Measurements from ENCODE around the gene RBM47. TPM values are rescaled to one million over a fixed set of nuclear protein-coding genes. Genes with fewer than 3 reads are reported as not detected.
"Not testable (repeated sequence)": the region's sequence is repeated elsewhere in the genome, so short reads cannot be mapped to it uniquely, and the experiment has no call there.

RBM47 gene
- total RNA-seq, result 31.6 TPM

DNA sequence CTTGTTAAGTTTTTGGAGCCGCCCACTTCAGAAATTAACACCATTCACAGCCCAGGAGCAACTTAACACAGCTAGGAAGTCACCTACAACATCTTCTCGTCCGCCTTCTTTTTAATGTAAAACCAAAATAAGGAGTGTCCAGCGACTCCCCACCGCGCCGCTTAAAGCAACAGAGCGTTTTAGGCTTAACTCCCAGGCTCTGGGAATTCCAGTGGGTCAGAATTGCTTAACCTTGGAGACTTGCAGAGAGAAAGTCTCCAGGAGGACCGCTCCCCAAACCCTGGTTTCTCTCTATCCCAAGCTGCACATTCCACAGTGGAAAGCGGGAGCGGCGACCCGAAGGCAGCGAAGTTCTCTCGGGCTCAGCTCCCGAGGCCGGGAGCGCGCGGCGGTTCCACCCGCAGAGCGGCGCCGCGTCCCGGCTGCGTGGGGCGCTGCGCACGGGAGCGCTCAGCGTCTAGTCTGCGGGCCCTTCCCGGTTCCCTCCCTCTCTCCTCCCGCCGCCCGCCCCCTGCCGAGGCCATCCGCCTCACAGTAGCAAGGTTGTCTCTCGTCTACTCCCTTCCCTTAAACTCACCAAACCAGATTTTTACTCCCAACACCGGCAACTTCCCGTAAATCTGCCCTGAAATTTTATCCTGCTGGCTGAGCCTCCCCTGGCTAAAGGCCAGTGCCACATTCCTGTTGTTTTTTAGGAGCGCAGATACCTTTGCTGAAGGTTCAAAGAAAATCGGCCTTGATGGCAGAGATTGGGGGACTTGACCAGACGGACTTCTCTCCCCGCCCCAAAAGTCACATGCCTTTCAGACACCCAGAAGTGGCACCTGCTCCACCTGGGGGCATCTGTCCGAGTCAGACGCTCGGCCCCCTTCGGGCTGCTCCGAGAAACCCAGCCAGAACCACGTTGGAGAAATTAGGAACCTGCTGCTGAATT is at the start of gene RBM47:
Gene RBM47, minus strand, starts transcription at position 464 of the 934 bp plus-strand sequence. CDS start 190,971 bp downstream, outside the sequence.
- DNase-seq, result peak; percentile 72

DNA sequence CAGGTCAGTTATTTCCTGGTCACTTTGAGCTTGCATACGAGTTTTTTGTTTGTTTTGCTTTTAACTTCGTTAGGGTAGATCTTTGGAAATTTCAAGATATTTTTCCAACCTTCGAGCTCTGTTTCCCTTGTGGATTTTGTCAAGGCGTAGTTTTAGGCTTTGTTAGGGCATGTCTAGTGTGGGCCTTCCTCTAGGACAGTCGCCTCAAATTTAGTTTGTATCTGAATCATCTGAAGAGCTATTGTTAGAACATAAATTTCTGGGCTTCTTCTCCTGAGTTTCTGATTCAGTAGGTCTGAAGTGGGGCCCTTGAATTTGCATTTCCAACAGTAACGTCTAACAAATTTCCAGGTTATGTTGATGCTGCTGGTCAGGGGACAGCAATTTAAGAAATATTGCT is 48.8 kb upstream of the RBM47 start:
- DNase-seq, result no peak

- DNase-seq, result no peak
These were observed 45.5 kb upstream of the RBM47 start for GRCh38 chr4:40675166-40675565.

- DNase-seq, result peak; percentile 32
These were observed 43.2 kb upstream of the RBM47 start for GRCh38 chr4:40672528-40673522.

GRCh38 chr4:40669504-40669903 is 39.8 kb upstream of the RBM47 start:
- no peak for DNase-seq

DNA sequence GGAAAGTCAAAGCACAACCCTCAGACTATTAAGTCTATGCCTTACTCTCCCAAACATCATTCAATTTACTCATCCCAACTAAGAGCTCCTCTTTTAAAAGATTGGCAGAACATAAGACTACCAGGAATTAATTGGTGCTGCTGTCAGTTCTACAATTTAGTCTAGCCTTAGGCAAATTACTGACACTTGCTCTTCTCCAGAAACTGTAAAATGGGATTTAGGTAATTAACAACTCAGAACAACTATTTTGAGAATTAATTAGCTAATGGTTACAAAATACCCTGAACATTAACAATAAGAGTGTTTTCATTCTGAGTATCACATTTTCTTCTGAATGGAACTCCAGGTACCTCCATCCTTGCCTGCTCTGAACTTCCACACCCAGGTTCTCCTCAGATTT is 36.2 kb upstream of the RBM47 start:
- DNase-seq, result no peak

DNA sequence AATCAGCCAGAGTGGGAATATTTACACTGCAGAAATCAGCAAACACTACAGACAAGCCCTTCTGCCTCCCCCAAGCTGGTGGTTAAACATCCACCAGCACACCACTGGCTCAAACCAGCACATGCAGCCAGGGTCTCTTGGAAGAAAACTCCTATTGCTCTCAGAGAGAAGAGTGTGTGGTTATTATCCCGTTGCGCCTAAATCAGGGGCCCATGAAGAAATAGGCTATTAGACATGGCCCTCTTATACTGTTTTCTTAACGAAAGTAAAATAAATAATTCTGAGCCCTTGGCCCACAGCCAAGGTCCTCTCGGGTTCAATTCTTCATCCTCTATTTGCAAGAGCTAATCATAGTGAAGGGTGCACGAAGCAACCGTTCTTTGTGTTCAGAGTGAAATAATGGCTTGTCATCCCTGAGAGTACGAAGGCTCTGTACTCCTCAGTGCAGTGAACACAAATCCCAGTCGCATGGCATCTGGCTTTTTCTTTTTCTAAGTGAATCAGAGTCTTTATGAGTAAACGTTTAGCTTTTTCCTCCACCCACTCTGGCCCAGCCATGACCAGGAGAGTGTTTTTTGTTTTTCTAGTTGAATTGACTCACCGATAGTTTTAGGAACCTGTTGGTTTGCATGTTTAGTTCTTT is 33.4 kb upstream of the RBM47 start:
- DNase-seq, result peak; percentile 51

GRCh38 chr4:40661803-40662202 is 32.1 kb upstream of the RBM47 start:
- no peak for DNase-seq

DNA sequence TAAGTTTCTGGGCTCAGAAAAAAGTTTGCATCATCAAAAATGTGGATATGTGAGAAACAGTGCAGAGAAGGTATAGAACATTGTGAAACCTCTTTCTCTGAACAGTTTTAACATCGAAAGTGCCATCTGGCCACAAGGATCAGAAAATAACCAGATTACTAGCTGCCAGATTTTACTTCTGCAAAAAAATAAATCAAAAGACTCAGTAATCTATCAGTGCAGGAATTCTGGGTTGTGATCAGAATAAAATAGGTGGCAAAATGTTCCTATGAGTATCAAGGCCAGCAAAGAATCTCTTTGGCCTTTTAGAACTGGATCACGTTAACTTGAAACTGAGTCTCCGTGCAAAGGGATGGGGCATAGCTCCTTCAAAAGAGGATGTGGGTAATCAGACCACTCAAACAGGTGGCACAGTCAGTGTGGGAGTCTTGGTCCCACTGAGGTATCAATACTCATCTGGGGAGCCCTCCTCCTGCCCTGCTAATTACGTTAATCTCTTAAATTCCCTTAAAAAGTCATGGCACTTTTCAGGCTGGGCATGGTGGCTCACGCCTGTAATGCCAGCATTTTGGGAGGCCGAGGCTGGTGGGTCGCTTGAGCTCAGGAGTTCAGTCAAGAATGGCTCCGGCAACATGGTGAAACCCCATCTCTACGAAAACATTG is 26.7 kb upstream of the RBM47 start:
- no peak for DNase-seq

- no peak for DNase-seq
These were observed 21.6 kb upstream of the RBM47 start for GRCh38 chr4:40651280-40651679.

GRCh38 chr4:40649321-40649720 is 19.7 kb upstream of the RBM47 start:
- DNase-seq, result no peak

DNA sequence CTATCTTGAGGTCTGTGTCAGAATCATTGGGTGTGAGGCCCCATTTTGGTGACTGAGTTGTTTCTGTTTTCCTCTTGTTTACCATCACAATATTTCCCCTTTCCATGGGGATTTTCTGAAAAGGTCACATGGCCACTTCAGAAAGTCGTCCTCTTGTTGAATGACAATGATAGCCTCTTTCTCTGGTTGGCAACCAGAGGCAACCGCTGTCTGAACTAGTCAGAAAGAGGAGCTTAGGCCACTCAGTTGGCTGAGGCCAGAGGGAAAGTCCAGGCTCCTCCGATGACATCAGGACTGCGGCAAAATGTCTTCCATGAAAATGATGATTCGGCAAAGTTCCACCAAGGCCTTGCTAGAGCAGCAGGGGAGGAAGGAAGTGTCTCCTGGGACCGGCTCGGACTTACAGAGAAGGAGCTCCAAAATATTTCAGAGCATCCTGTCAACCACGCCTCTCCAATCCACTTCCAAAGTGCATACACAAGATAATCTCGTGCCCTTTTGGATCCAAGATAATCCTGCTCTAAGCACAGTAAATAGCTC is 19.1 kb upstream of the RBM47 start:
- DNase-seq, result no peak

- no peak for DNase-seq
These were observed 18.5 kb upstream of the RBM47 start for GRCh38 chr4:40648131-40648530.

- no peak for DNase-seq
These were observed 15.9 kb upstream of the RBM47 start for GRCh38 chr4:40645586-40645985.

DNA sequence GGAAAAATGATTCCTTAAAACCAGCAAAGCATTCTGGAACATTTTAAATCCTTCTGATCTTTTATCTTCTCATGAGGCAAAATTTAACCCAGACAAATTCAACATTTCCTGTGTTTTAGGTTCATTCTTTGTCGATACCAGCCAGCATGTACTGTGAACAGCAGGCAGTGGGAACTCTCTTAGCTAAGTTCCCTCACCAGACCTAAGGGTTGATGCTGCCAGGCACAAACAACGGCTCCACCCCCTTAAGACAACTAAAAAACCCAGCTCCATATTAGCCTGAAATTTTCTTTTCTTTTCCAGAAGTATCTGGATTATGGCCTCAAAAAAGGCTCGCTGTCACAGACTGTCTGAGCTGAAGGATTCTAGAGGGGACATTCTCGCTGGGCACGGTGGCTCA is 2.4 kb upstream of the RBM47 start:
- no peak for DNase-seq

DNA sequence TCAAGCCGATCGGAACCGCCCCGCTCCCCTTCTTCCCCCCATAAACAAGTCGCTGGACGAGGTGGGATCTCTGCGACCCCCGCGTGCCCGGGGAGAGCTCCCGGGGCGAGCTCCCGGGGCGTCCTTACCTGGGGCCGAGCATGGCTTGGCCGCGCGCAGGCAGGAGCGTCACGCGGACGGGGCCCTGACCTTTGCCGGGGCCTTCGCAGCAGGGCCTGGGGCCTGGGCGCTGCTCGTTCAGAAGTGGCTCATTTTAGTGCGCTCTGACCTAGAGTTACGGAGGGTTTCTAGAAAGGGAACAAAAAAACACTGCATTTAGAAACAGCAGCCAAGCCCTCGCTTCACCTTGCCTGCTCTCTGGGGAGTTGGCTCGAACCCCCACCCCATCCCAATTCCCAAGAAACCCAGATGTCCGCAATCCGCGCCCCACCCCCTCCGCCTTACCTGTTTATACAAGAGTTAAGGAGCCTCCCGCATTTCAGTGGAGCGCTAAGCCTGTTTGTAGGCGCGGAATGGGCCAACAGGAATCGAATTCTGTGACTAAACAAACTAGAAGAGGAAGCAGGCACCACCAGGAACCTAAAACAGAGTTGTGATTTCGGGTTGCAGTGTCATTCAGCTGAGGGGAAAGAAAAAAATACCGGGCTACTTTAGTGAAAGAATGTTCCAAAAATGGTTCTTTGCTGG is 814 bp upstream of the RBM47 start:
- DNase-seq, result no peak

DNA sequence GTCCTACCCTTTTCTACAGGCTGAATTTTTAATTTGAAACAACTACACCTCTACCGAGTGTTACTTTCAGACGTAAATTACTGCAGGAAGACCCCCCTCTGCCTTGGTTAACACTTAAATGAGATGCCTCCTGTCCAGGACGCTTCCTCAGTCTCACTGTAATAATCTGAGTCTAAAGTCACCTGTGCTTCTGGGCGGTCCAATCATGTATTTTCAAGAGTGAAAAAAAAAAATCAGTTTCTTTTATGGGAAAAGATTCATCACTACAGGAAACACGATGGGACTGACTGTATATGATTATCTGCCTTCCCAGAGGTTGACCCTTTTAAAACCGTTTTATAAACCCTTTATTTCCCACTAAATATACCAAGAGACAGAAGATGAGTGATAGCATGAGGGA is 776 bp downstream of the RBM47 start:
- no peak for DNase-seq

- not testable (repeated sequence) for DNase-seq
These were observed 1.3 kb downstream of the RBM47 start for GRCh38 chr4:40628407-40628806.

- DNase-seq, result no peak
These were observed 2.1 kb downstream of the RBM47 start for GRCh38 chr4:40627540-40627939.

DNA sequence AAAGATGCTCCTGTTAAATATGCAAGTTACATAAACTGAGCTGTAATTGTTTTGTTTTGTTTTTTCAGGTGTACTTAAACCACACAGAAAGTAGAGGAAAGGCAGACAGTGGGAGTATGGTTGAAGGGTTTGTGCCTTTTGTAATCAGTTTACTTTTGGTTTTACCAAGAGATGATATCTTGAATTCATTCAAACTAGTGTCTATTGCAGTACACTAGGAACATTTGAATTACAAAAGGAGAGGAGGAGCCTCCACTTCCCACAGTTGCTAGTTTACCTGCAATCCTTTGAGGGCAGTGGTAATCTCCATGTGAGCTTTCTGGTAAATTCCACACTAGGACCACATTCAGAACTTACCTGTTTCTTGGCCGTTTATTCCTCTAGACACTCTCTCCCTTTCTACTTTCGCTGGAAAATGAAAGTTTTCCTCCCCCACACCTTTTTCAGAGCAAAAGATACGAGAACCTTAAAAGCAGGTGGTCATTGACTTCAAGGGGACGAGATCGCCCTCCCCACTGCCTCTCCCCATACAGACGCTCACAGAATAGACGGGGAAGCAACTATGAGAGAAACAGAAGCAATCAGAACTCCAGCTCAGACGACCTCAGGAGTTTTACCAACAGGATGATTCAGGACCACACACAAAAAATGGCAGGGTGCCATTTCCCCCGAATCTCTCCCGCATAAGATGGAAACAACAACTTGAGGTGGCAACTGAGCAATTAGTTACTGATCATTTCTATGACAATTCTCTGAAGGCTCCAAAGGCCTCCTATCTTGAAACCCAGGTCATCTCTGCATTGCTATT is 3.3 kb downstream of the RBM47 start:
- DNase-seq, result no peak
